KMS-11 (cell line): ENCODE results near the gene PCDHA6.
"Not testable (repeated sequence)": the region's sequence is repeated elsewhere in the genome, so short reads cannot be mapped to it uniquely, and the experiment has no call there.

Source experiments
- H2AFZ ChIP-seq: fragments of 200-600 bp; sonication (generic); 2 replicates; pipeline ENCODE4 v1.6.1; 2016; ENCODE audit warnings: antibody characterized with exemption, mixed run types, low read depth
- H3K27ac ChIP-seq: fragments of 200-600 bp; sonication (generic); 2 replicates; pipeline ENCODE4 v1.6.1; 2016; ENCODE audit warnings: mild to moderate bottlenecking, mixed run types
- H3K27me3 ChIP-seq: fragments of 200-600 bp; sonication (generic); 2 replicates; pipeline ENCODE4 v1.6.1; 2017; ENCODE audit warnings: mild to moderate bottlenecking, low read depth, mixed run types, moderate library complexity; ENCODE audit not compliant: insufficient read depth
- H3K36me3 ChIP-seq: fragments of 200-600 bp; sonication (generic); 2 replicates; pipeline ENCODE4 v1.6.1; 2017; ENCODE audit warnings: mild to moderate bottlenecking, mixed run types; ENCODE audit not compliant: insufficient read depth
- H3K4me1 ChIP-seq: fragments of 200-600 bp; sonication (generic); 2 replicates; pipeline ENCODE4 v1.6.1; 2016; ENCODE audit warnings: mild to moderate bottlenecking, low read depth, mixed run types; ENCODE audit not compliant: poor library complexity, severe bottlenecking
- H3K4me2 ChIP-seq: fragments of 200-600 bp; sonication (generic); 2 replicates; pipeline ENCODE4 v1.7.0; 2016; ENCODE audit warnings: mild to moderate bottlenecking, mixed run types
- H3K4me3 ChIP-seq: fragments of 200-600 bp; sonication (generic); IDR thresholded peaks from 2 replicates; pipeline ENCODE4 v1.6.1; 2017; ENCODE audit warnings: low read depth, low read length, mixed read lengths; ENCODE audit not compliant: insufficient read depth
- H3K79me2 ChIP-seq: fragments of 200-600 bp; sonication (generic); 2 replicates; pipeline ENCODE4 v1.6.1; 2016; ENCODE audit warnings: low read depth, mixed run types; ENCODE audit not compliant: insufficient read depth
- H3K9ac ChIP-seq: fragments of 200-600 bp; sonication (generic); 2 replicates; pipeline ENCODE4 v1.6.1; 2016; ENCODE audit warnings: mild to moderate bottlenecking, mixed run types
- H4K20me1 ChIP-seq: fragments of 200-600 bp; sonication (generic); 2 replicates; pipeline ENCODE4 v1.6.1; 2016; ENCODE audit warnings: mild to moderate bottlenecking, mixed run types; ENCODE audit not compliant: insufficient read depth
- CTCF ChIP-seq: fragments of 200-600 bp; sonication (generic); conservative IDR thresholded peaks from 2 replicates; pipeline ENCODE4 v1.6.1; 2017; ENCODE audit warnings: low read depth, mild to moderate bottlenecking, antibody characterized with exemption, low read length, moderate library complexity, mixed read lengths

PCDHA6 gene

GRCh38 chr5:140800816-140801493 is 26.8 kb upstream of the PCDHA6 start, which contains the start of gene PCDHA3:
PCDHA3 (plus strand) TSS chr5:140801057.
- H4K20me1 ChIP-seq: no peaks in the 10 kb centered on the region
- no peak within 1 kb of the TSS for H3K9ac ChIP-seq
- H3K4me3 ChIP-seq: no peak within 1 kb of the TSS
- no peaks in the 10 kb centered on the region for H3K27me3 ChIP-seq
- no peak within 1 kb of the TSS for H3K27ac ChIP-seq
- no peaks in the 10 kb centered on the region for H3K79me2 ChIP-seq
- H3K36me3 ChIP-seq: no peaks in the 10 kb centered on the region
- no peak within 1 kb of the TSS for H2AFZ ChIP-seq
- no peak for TF ChIP-seq CTCF
- H3K4me2 ChIP-seq: no peak within 1 kb of the TSS
- no peaks in the 10 kb centered on the region for H3K4me1 ChIP-seq

GRCh38 chr5:140801494-140801841 is 26.3 kb upstream of the PCDHA6 start:
- TF ChIP-seq CTCF: no peak
- H3K9ac ChIP-seq: no peak overlapping the region
- H2AFZ ChIP-seq: no peak overlapping the region
- no peaks in the 10 kb centered on the region for H3K79me2 ChIP-seq
- no peaks in the 10 kb centered on the region for H3K4me1 ChIP-seq
- no peaks in the 10 kb centered on the region for H4K20me1 ChIP-seq
- no peaks in the 10 kb centered on the region for H3K36me3 ChIP-seq
- H3K27me3 ChIP-seq: no peaks in the 10 kb centered on the region
- H3K4me3 ChIP-seq: no peak overlapping the region
- H3K27ac ChIP-seq: no peak overlapping the region
- no peak overlapping the region for H3K4me2 ChIP-seq

- not testable (repeated sequence) for H3K4me2 ChIP-seq, H3K4me1 ChIP-seq, H3K36me3 ChIP-seq, H2AFZ ChIP-seq, H4K20me1 ChIP-seq, H3K79me2 ChIP-seq, H3K9ac ChIP-seq, H3K4me3 ChIP-seq, H3K27me3 ChIP-seq, H3K27ac ChIP-seq
Measured at GRCh38 chr5:140802381-140802780, 25.4 kb upstream of the PCDHA6 start.

GRCh38 chr5:140802781-140803271 is 24.9 kb upstream of the PCDHA6 start:
- Histone ChIP-seq H3K27ac (no peak overlapping the region), H3K4me1 (no peaks in the 10 kb centered on the region), H3K79me2 (no peaks in the 10 kb centered on the region), H3K36me3 (no peaks in the 10 kb centered on the region), H3K9ac (no peak overlapping the region), H2AFZ (no peak overlapping the region), H3K4me2 (no peak overlapping the region), H4K20me1 (no peaks in the 10 kb centered on the region), H3K4me3 (no peak overlapping the region), H3K27me3 (no peaks in the 10 kb centered on the region)
- no peak for TF ChIP-seq CTCF

- no peak within 1 kb of the TSS for H3K27ac ChIP-seq
- H3K9ac ChIP-seq: no peak within 1 kb of the TSS
- no peaks in the 10 kb centered on the region for H3K79me2 ChIP-seq
- peak; percentile 39; the same call in 1 of the 2 replicates for TF ChIP-seq CTCF
- H3K4me1 ChIP-seq: no peaks in the 10 kb centered on the region
- H3K4me2 ChIP-seq: no peak within 1 kb of the TSS
- H3K4me3 ChIP-seq: no peak within 1 kb of the TSS
- H3K27me3 ChIP-seq: no peaks in the 10 kb centered on the region
- no peaks in the 10 kb centered on the region for H4K20me1 ChIP-seq
- H3K36me3 ChIP-seq: no peaks in the 10 kb centered on the region
- H2AFZ ChIP-seq: no peak within 1 kb of the TSS
Measured at GRCh38 chr5:140806834-140807775, 20.7 kb upstream of the PCDHA6 start, which contains the start of gene PCDHA4. PCDHA4 (plus strand) TSS chr5:140807068.

- H3K4me2 ChIP-seq, H2AFZ ChIP-seq, H3K27ac ChIP-seq, H3K27me3 ChIP-seq, H4K20me1 ChIP-seq, H3K36me3 ChIP-seq, H3K4me1 ChIP-seq, H3K79me2 ChIP-seq, H3K9ac ChIP-seq, H3K4me3 ChIP-seq: not testable (repeated sequence)
Measured at GRCh38 chr5:140808241-140808888, 19.4 kb upstream of the PCDHA6 start.
